Measurements from ENCODE around the gene KIAA1328. TPM values are rescaled to one million over a fixed set of nuclear protein-coding genes. Genes with fewer than 3 reads are reported as not detected.

Gene KIAA1328
- total RNA-seq, 1 experiment from 2014 or later, result 4.9 TPM

GRCh38 chr18:37249171-37249886, 420.4 kb downstream of the KIAA1328 start:
- H3K27me3 Mint-ChIP-seq (ENCODE audit: insufficient read depth, unreplicated experiment), result no peaks in the 10 kb centered on the region
- POLR2A ChIA-PET, result no interaction called here
- no TSS peak for BruUV-seq (replicated peaks)

GRCh38 chr18:37249895-37250618, 421.1 kb downstream of the KIAA1328 start:
- intact Hi-C loops (cut with micrococcal nuclease; ENCODE audit: unreplicated experiment), result no loop called here
- H3K4me3 Mint-ChIP-seq (ENCODE audit: unreplicated experiment), result no peak overlapping the region
- H3K36me3 ChIP-seq (ENCODE audit: control insufficient read depth, insufficient read depth, low read length), result no peaks in the 10 kb centered on the region
- H3K4me1 Mint-ChIP-seq (ENCODE audit: low read depth, unreplicated experiment), result no peaks in the 10 kb centered on the region
- H3K9me3 ChIP-seq, result no peaks in the 10 kb centered on the region
- ChIA-PET CTCF (no interaction called here), POLR2A (no interaction called here)
- no peak overlapping the region for H3K27ac Mint-ChIP-seq (ENCODE audit: unreplicated experiment)
- peaks cover 6% of the 10 kb centered on the region for H3K36me3 Mint-ChIP-seq (ENCODE audit: insufficient read depth, unreplicated experiment)
- H3K27me3 Mint-ChIP-seq (ENCODE audit: insufficient read depth, unreplicated experiment), result no peaks in the 10 kb centered on the region
- no peaks in the 10 kb centered on the region for H3K27me3 ChIP-seq (replicated peaks; ENCODE audit: control insufficient read depth, insufficient read depth, low read length)
- DNase-seq, result no peak
- no peak overlapping the region for H3K4me3 ChIP-seq (ENCODE audit: low read depth, low read length)
- TF ChIP-seq, protein P1, sequence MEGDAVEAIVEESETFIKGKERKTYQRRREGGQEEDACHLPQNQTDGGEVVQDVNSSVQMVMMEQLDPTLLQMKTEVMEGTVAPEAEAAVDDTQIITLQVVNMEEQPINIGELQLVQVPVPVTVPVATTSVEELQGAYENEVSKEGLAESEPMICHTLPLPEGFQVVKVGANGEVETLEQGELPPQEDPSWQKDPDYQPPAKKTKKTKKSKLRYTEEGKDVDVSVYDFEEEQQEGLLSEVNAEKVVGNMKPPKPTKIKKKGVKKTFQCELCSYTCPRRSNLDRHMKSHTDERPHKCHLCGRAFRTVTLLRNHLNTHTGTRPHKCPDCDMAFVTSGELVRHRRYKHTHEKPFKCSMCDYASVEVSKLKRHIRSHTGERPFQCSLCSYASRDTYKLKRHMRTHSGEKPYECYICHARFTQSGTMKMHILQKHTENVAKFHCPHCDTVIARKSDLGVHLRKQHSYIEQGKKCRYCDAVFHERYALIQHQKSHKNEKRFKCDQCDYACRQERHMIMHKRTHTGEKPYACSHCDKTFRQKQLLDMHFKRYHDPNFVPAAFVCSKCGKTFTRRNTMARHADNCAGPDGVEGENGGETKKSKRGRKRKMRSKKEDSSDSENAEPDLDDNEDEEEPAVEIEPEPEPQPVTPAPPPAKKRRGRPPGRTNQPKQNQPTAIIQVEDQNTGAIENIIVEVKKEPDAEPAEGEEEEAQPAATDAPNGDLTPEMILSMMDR (IDR thresholded peaks at IDR 0.05; ENCODE audit: insufficient read depth in 1 of 2, low read depth in 1 of 2, low read length in 1 of 2, severe bottlenecking in 1 of 2, unreplicated experiment in 1 of 2), result no peak
- no TSS peak for BruUV-seq (replicated peaks)
- no peaks in the 10 kb centered on the region for H3K9me3 Mint-ChIP-seq (ENCODE audit: unreplicated experiment)
- H3K4me1 ChIP-seq, result no peaks in the 10 kb centered on the region

More at GRCh38 chr18:37249171-37249886, 420.4 kb downstream of the KIAA1328 start:
- H3K4me1 ChIP-seq, result no peaks in the 10 kb centered on the region
- intact Hi-C loops (cut with micrococcal nuclease; ENCODE audit: unreplicated experiment), result no loop called here
- H3K27me3 ChIP-seq (replicated peaks; ENCODE audit: control insufficient read depth, insufficient read depth, low read length), result no peaks in the 10 kb centered on the region
- TF ChIP-seq, protein P1 (IDR thresholded peaks at IDR 0.05; ENCODE audit: insufficient read depth in 1 of 2, low read depth in 1 of 2, low read length in 1 of 2, severe bottlenecking in 1 of 2, unreplicated experiment in 1 of 2), result no peak
- H3K9me3 Mint-ChIP-seq (ENCODE audit: unreplicated experiment), result no peaks in the 10 kb centered on the region
- H3K27ac Mint-ChIP-seq (ENCODE audit: unreplicated experiment), result no peak overlapping the region
- no peak for DNase-seq
- H3K9me3 ChIP-seq, result no peaks in the 10 kb centered on the region
- H3K4me3 Mint-ChIP-seq (ENCODE audit: unreplicated experiment), result no peak overlapping the region
- no peak overlapping the region for H3K4me3 ChIP-seq (ENCODE audit: low read depth, low read length)
- H3K4me1 Mint-ChIP-seq (ENCODE audit: low read depth, unreplicated experiment), result no peaks in the 10 kb centered on the region
- H3K36me3 Mint-ChIP-seq (ENCODE audit: insufficient read depth, unreplicated experiment), result peaks cover 6% of the 10 kb centered on the region
- CTCF ChIA-PET, result no interaction called here
- no peaks in the 10 kb centered on the region for H3K36me3 ChIP-seq (ENCODE audit: control insufficient read depth, insufficient read depth, low read length)

DNA sequence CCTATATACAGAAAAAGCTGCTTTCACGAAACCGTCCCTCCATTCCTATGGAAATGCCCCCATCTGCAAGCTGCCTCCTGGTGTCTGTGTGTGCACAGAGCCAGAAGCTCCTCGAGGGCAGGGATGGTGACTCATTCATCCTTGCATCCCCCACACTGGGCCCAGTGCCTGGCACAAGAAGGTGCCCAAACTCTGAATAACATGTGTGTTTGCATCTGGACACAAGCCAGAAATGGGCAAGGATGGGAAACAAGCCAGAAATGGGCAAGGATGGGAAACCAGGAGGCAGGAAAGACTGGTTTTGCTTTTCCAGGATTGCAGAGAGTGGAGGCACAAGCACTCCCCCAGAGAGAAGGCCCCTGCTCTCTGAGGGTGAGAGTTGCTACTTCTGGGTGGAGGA, 422.8 kb downstream of the KIAA1328 start:
- TF ChIP-seq, protein P1 (IDR thresholded peaks at IDR 0.05; ENCODE audit: insufficient read depth in 1 of 2, low read depth in 1 of 2, low read length in 1 of 2, severe bottlenecking in 1 of 2, unreplicated experiment in 1 of 2), result no peak
- CTCF ChIA-PET, result no interaction called here
- POLR2A ChIA-PET, result no interaction called here
- H3K4me3 Mint-ChIP-seq (ENCODE audit: unreplicated experiment), result no peak overlapping the region
- Histone ChIP-seq H3K9me3 (no peaks in the 10 kb centered on the region), H3K4me1 (no peaks in the 10 kb centered on the region), H3K27me3 (replicated peaks; ENCODE audit: control insufficient read depth, insufficient read depth, low read length) (no peaks in the 10 kb centered on the region), H3K36me3 (ENCODE audit: control insufficient read depth, insufficient read depth, low read length) (no peaks in the 10 kb centered on the region), H3K4me3 (ENCODE audit: low read depth, low read length) (no peak overlapping the region)
- H3K4me1 Mint-ChIP-seq (ENCODE audit: low read depth, unreplicated experiment), result no peaks in the 10 kb centered on the region
- no peaks in the 10 kb centered on the region for H3K9me3 Mint-ChIP-seq (ENCODE audit: unreplicated experiment)
- intact Hi-C loops (cut with micrococcal nuclease; ENCODE audit: unreplicated experiment), result no loop called here
- no peak overlapping the region for H3K27ac Mint-ChIP-seq (ENCODE audit: unreplicated experiment)
- no TSS peak for BruUV-seq (replicated peaks)
- H3K27me3 Mint-ChIP-seq (ENCODE audit: insufficient read depth, unreplicated experiment), result no peaks in the 10 kb centered on the region
- DNase-seq, result no peak
- peaks cover 6% of the 10 kb centered on the region for H3K36me3 Mint-ChIP-seq (ENCODE audit: insufficient read depth, unreplicated experiment)

Measured in Caco-2 (cell line).